ENCODE results near the gene CASK.

DNA sequence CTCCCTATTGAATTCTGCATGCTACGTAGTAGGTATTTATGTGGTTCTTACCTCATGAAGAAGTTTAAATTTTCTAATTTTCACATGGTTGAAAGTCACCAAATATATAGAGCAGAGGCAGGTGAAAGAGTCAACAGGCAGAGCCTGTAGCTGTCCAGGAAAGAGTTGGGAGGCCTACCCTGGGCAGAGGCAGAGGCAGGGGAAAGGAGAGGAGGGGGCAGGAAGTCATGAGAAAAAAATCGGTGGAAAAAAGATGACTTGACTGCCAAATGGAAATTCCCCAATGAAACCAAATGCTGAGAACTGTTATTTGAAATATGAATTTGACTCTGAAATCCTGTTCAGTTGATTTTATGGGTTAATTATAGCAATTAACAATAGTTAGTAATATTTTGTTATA is 257.7 kb downstream of the CASK start:
- TF ChIP-seq POLR2AphosphoS5 (IDR thresholded peaks at IDR 0.05; ENCODE audit: low read depth, low read length) (no peak), POLR2A (IDR thresholded peaks at IDR 0.05; ENCODE audit: low read depth, low read length) (no peak), SPI1 (IDR thresholded peaks at IDR 0.05; ENCODE audit: low read depth, low read length) (no peak), TAF1 (IDR thresholded peaks at IDR 0.05; ENCODE audit: low read depth, low read length) (no peak)
